PC-3 (cell line): Measurements from ENCODE around the gene DIP2C. TPM values are rescaled to one million over a fixed set of nuclear protein-coding genes. Genes with fewer than 3 reads are reported as not detected.

Experiments
- ATAC-seq: fragments of 200-7000 bp; cut with Tn5 transposase; 2 replicates; pipeline ENCODE4 v1.9.1; 2020; ENCODE audit warnings: mild to moderate bottlenecking, moderate library complexity
- BruUV-seq: library from RNA; stranded (reverse); fragments of 400-500 nt; replicated peaks from 2 replicates; lab custom pipeline; 2021; lab: Mats Ljungman, UMichigan
- CTCF ChIA-PET: fragments of 300-600 bp; sonication (Branson Sonifier 250); formaldehyde crosslinking; loops from one replicate; lab custom pipeline; 2022; ENCODE audit warnings: antibody characterized with exemption; lab: Charles Lee
- POLR2A ChIA-PET: fragments of 300-600 bp; sonication (Branson Sonifier 250); formaldehyde crosslinking; loops from one replicate; lab custom pipeline; 2022; ENCODE audit warnings: antibody characterized with exemption; ENCODE audit not compliant: unreplicated experiment; lab: Charles Lee
- DNase-seq: peaks from one replicate; pipeline ENCODE4 v3.0.0-alpha.2; 2015
- H2AFZ ChIP-seq: fragments of 300-600 bp; sonication (generic); 2 replicates; pipeline ENCODE4 v1.6.0; 2016; ENCODE audit warnings: antibody characterized with exemption, low read length
- H3F3A ChIP-seq: fragments of 300-600 bp; sonication (generic); one replicate; pipeline ENCODE4 v1.6.0; 2017; ENCODE audit warnings: antibody characterized with exemption, low read length, control low read depth, mild to moderate bottlenecking; ENCODE audit not compliant: unreplicated experiment
- H3K27ac ChIP-seq: fragments of 300-600 bp; sonication (generic); 2 replicates; pipeline ENCODE4 v1.5.1; 2016; ENCODE audit warnings: mild to moderate bottlenecking, low read length
- H3K27me3 ChIP-seq: fragments of 300-600 bp; sonication (generic); 2 replicates; pipeline ENCODE4 v1.6.1; 2016; ENCODE audit warnings: low read length, mixed read lengths
- H3K36me3 ChIP-seq: fragments of 300-600 bp; sonication (generic); 2 replicates; pipeline ENCODE4 v1.6.1; 2016; ENCODE audit warnings: low read depth, mixed run types, low read length, mixed read lengths
- H3K4me1 ChIP-seq: fragments of 300-600 bp; sonication (generic); 2 replicates; pipeline ENCODE4 v1.5.1; 2016; ENCODE audit warnings: low read length; ENCODE audit not compliant: insufficient read depth
- H3K4me2 ChIP-seq: fragments of 300-600 bp; sonication (generic); 2 replicates; pipeline ENCODE4 v1.6.0; 2016; ENCODE audit warnings: low read length
- H3K4me3 ChIP-seq: fragments of 300-600 bp; sonication (generic); 2 replicates; pipeline ENCODE4 v1.5.1; 2016; ENCODE audit warnings: mild to moderate bottlenecking, low read length, mixed read lengths
- H3K79me2 ChIP-seq: fragments of 300-600 bp; sonication (generic); 2 replicates; pipeline ENCODE4 v1.6.1; 2017; ENCODE audit warnings: low read length, mixed read lengths
- H3K9ac ChIP-seq: fragments of 300-600 bp; sonication (generic); 2 replicates; pipeline ENCODE4 v1.6.0; 2016; ENCODE audit warnings: mild to moderate bottlenecking, low read length
- H3K9me2 ChIP-seq: fragments of 300-600 bp; sonication (generic); replicated peaks from 2 replicates; pipeline ENCODE4 v1.6.1; 2016; ENCODE audit warnings: mixed run types, low read length, mixed read lengths
- H3K9me3 ChIP-seq: fragments of 300-600 bp; sonication (generic); 2 replicates; pipeline ENCODE4 v1.6.1; 2016; ENCODE audit warnings: low read length, mixed read lengths
- H4K20me1 ChIP-seq: fragments of 300-600 bp; sonication (generic); 2 replicates; pipeline ENCODE4 v1.6.1; 2016; ENCODE audit warnings: low read length, mixed read lengths
- CTCF ChIP-seq: fragments of 300-600 bp; sonication (generic); conservative IDR thresholded peaks from 2 replicates; pipeline ENCODE4 v1.5.1; 2017; ENCODE audit warnings: antibody characterized with exemption, low read depth, mild to moderate bottlenecking, low read length
- EZH2 ChIP-seq: fragments of 300-600 bp; sonication (generic); IDR thresholded peaks from one replicate; pipeline ENCODE4 v1.6.1; 2017; ENCODE audit warnings: antibody characterized with exemption, mild to moderate bottlenecking, low read length; ENCODE audit not compliant: unreplicated experiment
- EZH2phosphoT487 ChIP-seq: fragments of 300-600 bp; sonication (generic); IDR thresholded peaks from 2 replicates; pipeline ENCODE4 v1.6.1; 2018; ENCODE audit warnings: mild to moderate bottlenecking, antibody characterized with exemption, low read length, borderline replicate concordance
- intact Hi-C: fragments of 100-400 bp; cut with micrococcal nuclease; formaldehyde crosslinking; loops from 2 replicates; pipeline ENCODE4 v1.9.0; 2023
- total RNA-seq: library from RNA; depleted of rRNA; stranded (reverse); fragments of >200 nt; gene quantifications from 2 replicates; pipeline ENCODE4 v1.2.3, GENCODE V29; 2014

The DIP2C gene
- total RNA-seq, 1 experiment from 2014 or later: 3.1 TPM

- Histone ChIP-seq H3K4me1 (peaks cover 11% of the 10 kb centered on the region), H3K9ac (no peak overlapping the region), H3F3A (no peaks in the 10 kb centered on the region), H3K27me3 (no peaks in the 10 kb centered on the region), H3K27ac (no peak overlapping the region), H3K36me3 (no peaks in the 10 kb centered on the region), H3K9me3 (no peaks in the 10 kb centered on the region), H3K9me2 (no peaks in the 10 kb centered on the region), H3K4me3 (no peak overlapping the region), H3K79me2 (0 out of 2 replicates have a peak, but pooled peaks cover 4% of the 10 kb centered on the region), H4K20me1 (no peaks in the 10 kb centered on the region), H3K4me2 (no peak overlapping the region), H2AFZ (no peak overlapping the region)
- ChIA-PET CTCF (no interaction called here), POLR2A (no interaction called here)
- TF ChIP-seq EZH2phosphoT487: no peak
- no peak for TF ChIP-seq EZH2
- TF ChIP-seq CTCF: no peak
- ATAC-seq (no peak), DNase-seq (no peak)
- intact Hi-C loops: no loop called here
- BruUV-seq: no TSS peak
Measured at GRCh38 chr10:608331-609261, 80.9 kb downstream of the DIP2C start.

- Histone ChIP-seq H3K9me3 (no peaks in the 10 kb centered on the region), H3K9me2 (no peaks in the 10 kb centered on the region), H3K79me2 (0 out of 2 replicates have a peak, but pooled peaks cover 4% of the 10 kb centered on the region), H3K4me3 (no peak overlapping the region), H3K36me3 (no peaks in the 10 kb centered on the region), H3K4me2 (no peak overlapping the region), H2AFZ (no peak overlapping the region), H3K27ac (no peak overlapping the region), H3K9ac (no peak overlapping the region), H3K4me1 (peaks cover 3% of the 10 kb centered on the region), H4K20me1 (no peaks in the 10 kb centered on the region), H3F3A (no peaks in the 10 kb centered on the region), H3K27me3 (no peaks in the 10 kb centered on the region)
- BruUV-seq: no TSS peak
- TF ChIP-seq EZH2phosphoT487: no peak
- TF ChIP-seq EZH2: no peak
- no peak for TF ChIP-seq CTCF
- no peak for DNase-seq
- ChIA-PET POLR2A (no interaction called here), CTCF (no interaction called here)
- no peak for ATAC-seq
- intact Hi-C loops: no loop called here
Measured at GRCh38 chr10:607545-608185, 81.8 kb downstream of the DIP2C start.
